Measurements from ENCODE around the gene HEXIM2. TPM values are rescaled to one million over a fixed set of nuclear protein-coding genes. Genes with fewer than 3 reads are reported as not detected.

Gene HEXIM2
- total and polyA plus RNA-seq, 2 experiments from 2014 or later = 9.0 to 9.5 TPM

- Histone ChIP-seq H4K20me1 (replicated peaks; ENCODE audit: insufficient read depth) (no peaks in the 10 kb centered on the region), H3K27ac (ENCODE audit: low read depth) (no peak overlapping the region), H3K4me2 (no peak overlapping the region), H3K4me3 (no peak overlapping the region), H3K27me3 (ENCODE audit: insufficient read depth) (no peaks in the 10 kb centered on the region), H3K9me2 (ENCODE audit: insufficient read depth) (no peaks in the 10 kb centered on the region), H3K79me2 (replicated peaks; ENCODE audit: insufficient read depth) (no peaks in the 10 kb centered on the region), H2AFZ (no peak overlapping the region), H3K36me3 (ENCODE audit: insufficient read depth) (no peaks in the 10 kb centered on the region), H3K4me1 (ENCODE audit: insufficient read depth) (peaks cover 3% of the 10 kb centered on the region; the same call in 1 of the 2 replicates), H3F3A (replicated peaks; ENCODE audit: low read depth) (peaks cover 7% of the 10 kb centered on the region; the same call in 1 of the 2 replicates)
- Mint-ChIP-seq H3K4me1 (peaks cover 18% of the 10 kb centered on the region), H3K9me3 (no peaks in the 10 kb centered on the region), H3K36me3 (ENCODE audit: low read depth) (peaks cover 3% of the 10 kb centered on the region; the same call in 1 of the 3 replicates), H3K27me3 (ENCODE audit: insufficient read depth, low read depth, poor library complexity) (peaks cover 16% of the 10 kb centered on the region), H3K27ac (no peak overlapping the region), H3K4me3 (no peak overlapping the region)
- DNase-seq (ENCODE audit: low spot score) (no peak), ATAC-seq (no peak)
- no peak for TF ChIP-seq ZNF331 (CRISPR knock-in tag; IDR thresholded peaks at IDR 0.05; ENCODE audit: low read depth)
- no peak for TF ChIP-seq ZNF462 (CRISPR knock-in tag; IDR thresholded peaks at IDR 0.05)
- no peak for TF ChIP-seq REST (IDR thresholded peaks at IDR 0.05; ENCODE audit: unreplicated experiment)
- TF ChIP-seq NANOG (IDR thresholded peaks at IDR 0.05; ENCODE audit: borderline replicate concordance) = no peak
- TF ChIP-seq CTCF (conservative IDR thresholded peaks at IDR 0.05; ENCODE audit: low read depth in 2 of 2) = no peak
- no peak for TF ChIP-seq ETS1 (IDR thresholded peaks at IDR 0.05)
- TF ChIP-seq ZNF114 (CRISPR knock-in tag; IDR thresholded peaks at IDR 0.05) = no peak
- no peak for TF ChIP-seq STAT1 (IDR thresholded peaks at IDR 0.05; ENCODE audit: unreplicated experiment)
- TF ChIP-seq EZH2 (IDR thresholded peaks at IDR 0.05; ENCODE audit: low read depth, unreplicated experiment) = no peak
- TF ChIP-seq EZH2phosphoT487 (IDR thresholded peaks at IDR 0.05; ENCODE audit: unreplicated experiment) = no peak
- TF ChIP-seq CREB1 (CRISPR knock-in tag; IDR thresholded peaks at IDR 0.05; ENCODE audit: low read depth) = no peak
- TF ChIP-seq JUNB (IDR thresholded peaks at IDR 0.05; ENCODE audit: unreplicated experiment) = no peak
- TF ChIP-seq POLR2AphosphoS5 (IDR thresholded peaks at IDR 0.05; ENCODE audit: low read depth) = no peak
Measured at GRCh38 chr17:45138911-45139532, 22.7 kb upstream of the HEXIM2 start.

All from GM23338 (cell line).